Peyer's patch (tissue), 4 donors: ENCODE data around the gene ITGB7. TPM values are rescaled to one million over a fixed set of nuclear protein-coding genes. Genes with fewer than 3 reads are reported as not detected.

Experiments
- DNase-seq, 3 donors: peaks; one replicate each; pipeline ENCODE4 v3.0.0-alpha.2; 2017 to 2019
- H3K27ac ChIP-seq, 4 donors: fragments of 200-600 bp; sonication (generic); one replicate each; pipeline ENCODE4 v1.5.1; 2016 to 2019
- H3K27me3 ChIP-seq, 2 donors: fragments of 200-600 bp; sonication (generic); one replicate each; pipeline ENCODE4 v1.5.1; 2019
- H3K36me3 ChIP-seq, 3 donors: fragments of 200-600 bp; sonication (generic); one replicate each; pipeline ENCODE4 v1.5.1; 2016 to 2019
- H3K4me1 ChIP-seq, 4 donors: fragments of 200-600 bp; sonication (generic); one replicate each; pipeline ENCODE4 v1.5.1; 2016 to 2019
- H3K4me3 ChIP-seq, 4 donors: fragments of 200-600 bp; sonication (generic); 1 replicate in 3 of 4; 2 replicates in 1 of 4; pipeline ENCODE4 v1.5.1; 2016 to 2019; ENCODE audit warnings: mild to moderate bottlenecking in 1 of 4
- H3K9me3 ChIP-seq, 4 donors: fragments of 200-600 bp; sonication (generic); one replicate each; pipeline ENCODE4 v1.5.1; 2016 to 2019; ENCODE audit warnings: mild to moderate bottlenecking in 1 of 4
- CTCF ChIP-seq, 6 experiments: fragments of 450-650 bp in 4 of 6; fragments of 200-600 bp in 2 of 6; sonication (generic) in 1 of 6; IDR thresholded peaks; one replicate each; pipeline ENCODE4 v1.5.1; 2017 to 2019; ENCODE audit warnings: antibody characterized with exemption in 6 of 6, mild to moderate bottlenecking in 3 of 6, moderate library complexity in 1 of 6
- POLR2A ChIP-seq, 2 donors: fragments of 450-650 bp; IDR thresholded peaks; one replicate each; pipeline ENCODE4 v1.5.1; 2017; ENCODE audit warnings: antibody characterized with exemption in 2 of 2, mild to moderate bottlenecking in 2 of 2, moderate library complexity in 2 of 2
- total RNA-seq, 4 donors: library from RNA; depleted of rRNA; stranded (reverse); fragments of >200 nt; gene quantifications; one replicate each; pipeline ENCODE4 v1.1.0, GENCODE V29; 2016

ITGB7 gene
- total RNA-seq, 4 donors from 2014 or later = 3.8 to 66.0 (median 4.4) TPM

- H3K27ac ChIP-seq = no peak overlapping the region
- TF ChIP-seq CTCF (IDR thresholded peaks at IDR 0.05) = no peak
- no peak for TF ChIP-seq POLR2A (IDR thresholded peaks at IDR 0.05)
- H3K36me3 ChIP-seq = no peaks in the 10 kb centered on the region
- no peaks in the 10 kb centered on the region for H3K9me3 ChIP-seq
- H3K4me3 ChIP-seq = no peak overlapping the region
- no peak for DNase-seq
- H3K4me1 ChIP-seq = peaks cover 0 to 27% (median 6%) of the 10 kb centered on the region in 4 donors
- H3K27me3 ChIP-seq = no peaks in the 10 kb centered on the region
Measured at GRCh38 chr12:53236443-53237111, 29.5 kb upstream of the ITGB7 start.

- Histone ChIP-seq H3K36me3 (no peaks in the 10 kb centered on the region), H3K9me3 (no peaks in the 10 kb centered on the region), H3K27me3 (no peaks in the 10 kb centered on the region), H3K27ac (no peak overlapping the region), H3K4me3 (no peak overlapping the region), H3K4me1 (peaks cover 0 to 34% (median 6%) of the 10 kb centered on the region in 4 donors)
- no peak for TF ChIP-seq POLR2A (IDR thresholded peaks at IDR 0.05)
- TF ChIP-seq CTCF (IDR thresholded peaks at IDR 0.05) = no peak
- no peak for DNase-seq
Measured at GRCh38 chr12:53235742-53236442, 28.8 kb upstream of the ITGB7 start.

GRCh38 chr12:53235164-53235563 is 28.1 kb upstream of the ITGB7 start:
- Histone ChIP-seq H3K27me3 (no peaks in the 10 kb centered on the region), H3K36me3 (no peaks in the 10 kb centered on the region), H3K4me3 (no peak overlapping the region), H3K4me1 (peaks cover 0 to 36% (median 6%) of the 10 kb centered on the region in 4 donors), H3K27ac (no peak overlapping the region), H3K9me3 (no peaks in the 10 kb centered on the region)
- no peak for DNase-seq
- TF ChIP-seq CTCF (IDR thresholded peaks at IDR 0.05) (no peak), POLR2A (IDR thresholded peaks at IDR 0.05) (no peak)

- peaks cover 0 to 36% (median 6%) of the 10 kb centered on the region in 4 donors for H3K4me1 ChIP-seq
- no peak overlapping the region for H3K27ac ChIP-seq
- H3K27me3 ChIP-seq = no peaks in the 10 kb centered on the region
- H3K36me3 ChIP-seq = no peaks in the 10 kb centered on the region
- H3K4me3 ChIP-seq = no peak overlapping the region
- peak in 1 of 3 donors; percentile 48 for DNase-seq
- TF ChIP-seq POLR2A (IDR thresholded peaks at IDR 0.05) = no peak
- TF ChIP-seq CTCF (IDR thresholded peaks at IDR 0.05) = no peak
- no peaks in the 10 kb centered on the region for H3K9me3 ChIP-seq
Measured at GRCh38 chr12:53234271-53234914, 27.3 kb upstream of the ITGB7 start.

GRCh38 chr12:53233671-53234121 is 26.6 kb upstream of the ITGB7 start:
- TF ChIP-seq CTCF (IDR thresholded peaks at IDR 0.05) = no peak
- no peak for TF ChIP-seq POLR2A (IDR thresholded peaks at IDR 0.05)
- no peak overlapping the region for H3K4me3 ChIP-seq
- peak overlapping the region in 1 of 4 donors; percentile 69 for H3K27ac ChIP-seq
- no peaks in the 10 kb centered on the region for H3K9me3 ChIP-seq
- H3K27me3 ChIP-seq = no peaks in the 10 kb centered on the region
- no peaks in the 10 kb centered on the region for H3K36me3 ChIP-seq
- no peak for DNase-seq
- H3K4me1 ChIP-seq = peaks cover 0 to 36% (median 6%) of the 10 kb centered on the region in 4 donors
